GM19025 (cell line): Measurements from ENCODE around the gene PPP1R12A.
"Not testable (repeated sequence)": the region's sequence is repeated elsewhere in the genome, so short reads cannot be mapped to it uniquely, and the experiment has no call there.

Source experiments
- ATAC-seq: cut with Tn5 transposase; IDR thresholded peaks from one replicate; pipeline ENCODE4 v1.9.1; 2021; ENCODE audit warnings: mild to moderate bottlenecking, low read depth, moderate library complexity; ENCODE audit not compliant: unreplicated experiment

Gene PPP1R12A

DNA sequence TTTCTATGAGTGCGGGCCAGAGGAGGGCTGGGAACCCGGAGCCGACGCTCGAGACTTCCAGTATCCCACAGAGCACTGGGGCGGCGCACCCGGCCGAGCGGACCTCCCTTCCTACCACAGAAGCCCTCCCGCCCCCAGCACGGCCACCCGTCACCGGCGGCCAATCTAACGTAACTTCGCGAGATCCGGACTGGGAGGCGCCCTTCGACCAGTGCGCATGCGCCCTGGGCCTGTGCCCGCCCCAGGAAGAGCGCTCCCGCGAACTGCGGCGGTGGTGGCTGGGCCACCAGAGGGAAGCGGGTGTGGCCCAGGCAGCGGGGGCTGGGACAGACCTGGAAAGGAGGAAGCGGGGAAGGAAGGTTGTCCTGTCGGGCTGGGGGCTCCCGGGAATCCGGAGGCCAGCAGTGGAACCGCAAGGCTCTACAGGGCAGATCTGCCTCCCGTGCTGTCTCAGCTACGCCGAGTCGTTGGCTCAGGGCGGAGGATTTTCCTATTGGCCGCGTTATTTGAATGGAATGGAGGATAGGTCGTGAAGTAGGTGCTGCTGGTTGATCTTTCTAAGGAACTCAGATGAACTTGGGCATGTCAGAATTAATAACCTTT, at the start of gene PPP1R12A:
PPP1R12A (minus strand) TSS at position 77 of the 603 bp plus-strand sequence. CDS start 166 bp downstream, outside the sequence.
- ATAC-seq, result peak; percentile 87

DNA sequence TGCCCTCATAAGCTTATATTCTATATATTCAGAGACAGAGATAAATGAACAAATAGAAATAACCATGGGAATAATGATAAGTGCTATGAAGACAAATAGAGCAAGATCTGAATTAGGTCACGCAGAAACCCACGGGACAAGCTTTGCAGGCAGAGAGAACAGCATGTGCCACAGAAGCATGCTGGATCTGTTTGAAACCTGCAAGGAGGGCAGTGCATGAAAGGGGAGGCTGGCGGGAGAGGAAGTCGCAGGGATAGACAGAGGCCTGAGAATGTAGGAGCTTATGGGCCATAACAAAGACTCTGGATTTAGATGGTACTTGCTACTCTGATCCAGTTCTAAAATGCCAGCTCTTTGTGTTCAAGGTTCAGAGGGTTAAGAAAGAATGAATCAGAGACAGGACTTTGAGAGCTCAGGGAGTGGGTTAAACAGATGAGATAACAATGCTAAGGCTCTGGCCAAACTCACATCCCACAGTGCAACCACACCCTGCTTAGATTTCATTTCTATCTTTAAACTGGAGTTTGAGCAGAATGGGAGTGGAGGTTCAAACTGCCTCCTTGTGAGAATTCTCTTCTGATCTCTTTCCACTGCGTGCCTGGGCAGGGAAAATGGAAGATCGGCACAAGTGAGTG, 49.2 kb upstream of the PPP1R12A start:
- ATAC-seq, result no peak

- no peak for ATAC-seq
Measured at GRCh38 chr12:79983492-79983891, 48.6 kb upstream of the PPP1R12A start.

- ATAC-seq, result no peak
Measured at GRCh38 chr12:79982086-79983062, 47.5 kb upstream of the PPP1R12A start.

GRCh38 chr12:79978692-79979091, 43.8 kb upstream of the PPP1R12A start:
- no peak for ATAC-seq

DNA sequence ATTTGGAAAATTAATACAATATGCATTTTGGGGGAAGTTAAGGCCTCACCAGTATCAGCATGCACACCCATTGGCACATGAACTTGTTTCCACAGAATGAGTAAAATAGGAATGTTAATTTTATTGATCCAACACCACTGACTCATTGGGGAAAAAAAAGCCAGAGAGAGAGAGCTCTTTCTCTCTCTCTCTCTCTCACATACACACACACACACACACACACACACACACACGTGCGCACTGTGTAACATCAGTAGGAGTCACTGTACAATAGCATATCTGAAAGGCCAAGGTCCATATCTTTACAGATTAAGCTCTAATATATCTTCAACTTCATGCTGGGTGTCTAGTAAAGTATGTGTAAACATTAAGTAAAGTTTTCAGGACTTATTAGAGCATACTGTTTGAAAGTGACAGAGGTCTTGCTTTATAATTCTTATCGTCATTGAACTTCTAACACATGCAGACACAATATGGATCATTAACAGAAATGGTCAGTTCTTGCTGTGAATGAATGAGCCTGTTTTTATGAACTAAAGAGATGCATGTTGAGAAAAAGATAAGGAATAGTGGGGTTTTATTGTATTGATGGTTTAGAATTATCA, 43.1 kb upstream of the PPP1R12A start:
- not testable (repeated sequence) for ATAC-seq

DNA sequence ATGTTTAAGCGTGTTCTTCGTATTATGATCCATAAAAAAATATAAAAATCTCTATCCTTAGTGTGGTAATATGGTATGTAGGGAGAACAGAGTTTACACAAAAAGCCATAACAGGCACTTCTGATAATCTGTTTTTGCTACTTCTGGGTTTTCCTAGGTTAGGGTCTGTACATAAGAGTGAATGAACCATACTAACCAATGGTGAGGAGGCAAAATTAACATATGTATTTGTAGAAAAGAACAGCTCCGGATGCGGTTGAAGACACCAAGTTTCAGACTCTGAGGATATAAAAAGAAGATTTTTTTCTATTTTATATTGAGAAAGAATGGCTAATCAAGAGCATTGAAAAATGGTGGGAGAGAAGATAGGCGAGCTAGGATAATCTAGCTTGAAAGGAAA, 40.2 kb upstream of the PPP1R12A start:
- ATAC-seq, result no peak

DNA sequence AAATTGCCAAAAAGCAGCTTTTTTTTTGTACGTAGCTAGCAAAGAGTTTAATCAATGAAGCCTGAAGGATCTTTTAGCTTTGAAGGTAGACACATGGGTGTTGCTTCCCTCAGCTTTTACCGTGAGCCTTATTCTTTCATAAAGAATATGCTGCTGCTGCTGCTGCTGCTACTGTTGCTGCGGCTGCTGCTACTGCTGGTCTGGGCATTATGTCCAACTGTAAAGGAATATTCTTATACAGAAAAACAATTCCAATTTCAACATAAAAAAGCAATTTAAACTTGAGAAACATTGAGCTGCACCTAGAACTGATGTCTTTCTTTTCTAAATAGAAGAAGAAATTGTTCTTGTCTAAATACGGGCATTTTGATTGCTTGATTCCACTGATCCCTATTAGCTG, 38.9 kb upstream of the PPP1R12A start:
- ATAC-seq, result no peak

- ATAC-seq, result no peak
Measured at GRCh38 chr12:79964100-79964627, 29.3 kb upstream of the PPP1R12A start.

DNA sequence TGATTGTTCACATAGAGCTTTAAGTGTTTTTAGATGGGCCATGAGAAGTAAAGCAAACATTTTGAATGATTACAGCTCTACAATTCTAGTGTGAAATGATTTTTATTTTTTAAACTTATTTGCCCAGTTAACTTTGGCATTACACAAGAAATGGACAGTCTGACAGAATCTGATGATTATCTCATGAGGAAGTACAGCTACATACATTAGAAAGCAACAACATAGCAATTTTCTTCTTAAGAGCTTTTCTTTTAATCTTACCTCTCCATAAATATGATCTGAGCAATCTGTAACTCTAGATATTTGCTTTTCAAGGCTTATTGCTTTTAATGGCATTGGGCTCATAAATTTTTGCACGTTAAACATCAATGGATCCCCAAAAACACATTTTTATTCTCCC, 26.5 kb upstream of the PPP1R12A start:
- ATAC-seq, result no peak

GRCh38 chr12:79959484-79959883, 24.6 kb upstream of the PPP1R12A start:
- ATAC-seq, result no peak

DNA sequence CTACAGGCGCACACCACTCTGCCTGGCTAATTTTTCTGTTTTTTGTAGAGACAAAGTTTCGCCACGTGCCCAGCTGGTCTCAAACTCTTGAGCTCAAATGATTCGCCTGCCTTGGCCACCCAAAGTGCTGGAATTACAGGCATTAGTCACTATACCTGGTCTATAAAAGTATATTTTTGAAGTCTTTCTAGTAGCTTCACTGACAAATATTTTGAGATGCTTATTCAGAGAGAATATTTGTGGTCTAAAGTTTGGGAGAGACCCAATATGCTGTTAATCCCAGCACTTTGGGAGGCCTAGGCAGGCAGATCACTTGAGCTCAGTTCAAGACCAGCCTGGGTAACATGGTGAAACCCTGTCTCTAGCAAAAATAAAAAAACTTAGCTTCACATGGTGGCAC, 22.0 kb upstream of the PPP1R12A start:
- no peak for ATAC-seq

DNA sequence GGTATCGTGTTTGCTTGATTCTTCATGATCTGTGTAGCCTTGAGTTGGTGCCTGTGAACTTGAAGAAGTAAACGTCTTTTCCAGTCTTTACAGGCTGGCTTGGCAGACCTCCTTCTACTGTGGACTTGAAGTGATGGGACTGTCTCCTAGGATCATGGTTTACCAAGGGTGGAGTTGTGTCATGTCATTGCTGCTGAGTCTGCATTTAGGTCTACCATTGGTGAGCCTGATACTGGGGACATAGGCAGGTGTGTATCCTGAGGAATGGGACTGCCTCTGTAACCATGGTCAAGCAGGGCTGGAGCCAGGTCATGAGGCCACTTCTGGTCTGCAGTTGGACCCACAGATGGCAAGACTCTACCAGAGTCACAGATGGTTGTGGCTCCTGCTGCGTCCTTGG, 20.7 kb upstream of the PPP1R12A start:
- ATAC-seq, result no peak

GRCh38 chr12:79954037-79954610, 19.2 kb upstream of the PPP1R12A start:
- ATAC-seq, result no peak

- ATAC-seq, result no peak
Measured at GRCh38 chr12:79949098-79949497, 14.2 kb upstream of the PPP1R12A start.

GRCh38 chr12:79945433-79945832, 10.5 kb upstream of the PPP1R12A start:
- no peak for ATAC-seq

DNA sequence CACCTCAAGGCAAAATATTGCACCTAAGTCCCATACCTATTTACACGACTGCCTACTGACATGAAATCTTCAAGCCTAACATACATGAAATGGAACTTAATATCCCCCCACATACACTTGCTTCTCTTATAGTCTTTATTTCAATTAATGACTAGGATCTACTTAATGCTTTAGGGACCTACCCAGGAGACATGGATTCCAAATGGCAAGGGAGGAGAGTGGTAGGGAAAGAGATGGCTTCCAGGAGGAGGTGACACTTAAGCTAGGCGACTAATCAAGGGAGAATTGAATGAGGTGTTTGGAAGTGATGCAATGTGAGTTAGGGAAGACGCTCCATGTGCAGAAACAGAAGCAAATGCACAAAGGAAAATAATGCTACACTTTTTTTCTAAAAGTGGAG, 9.7 kb upstream of the PPP1R12A start:
- no peak for ATAC-seq

- ATAC-seq, result not testable (repeated sequence)
Measured at GRCh38 chr12:79942846-79943245, 7.9 kb upstream of the PPP1R12A start.

GRCh38 chr12:79939728-79940310, 4.9 kb upstream of the PPP1R12A start:
- no peak for ATAC-seq

GRCh38 chr12:79938843-79939242, 3.9 kb upstream of the PPP1R12A start:
- ATAC-seq, result no peak
